GM19463 (cell line): ENCODE results near the gene UBASH3B.
"Not testable (repeated sequence)": the region's sequence is repeated elsewhere in the genome, so short reads cannot be mapped to it uniquely, and the experiment has no call there.

Experiments
- ATAC-seq: cut with Tn5 transposase; IDR thresholded peaks from one replicate; pipeline ENCODE4 v1.9.1; 2021; ENCODE audit warnings: mild to moderate bottlenecking, moderate library complexity; ENCODE audit not compliant: unreplicated experiment

UBASH3B gene

GRCh38 chr11:122836916-122837315 lies 181.4 kb downstream of the UBASH3B start:
- ATAC-seq, result no peak

DNA sequence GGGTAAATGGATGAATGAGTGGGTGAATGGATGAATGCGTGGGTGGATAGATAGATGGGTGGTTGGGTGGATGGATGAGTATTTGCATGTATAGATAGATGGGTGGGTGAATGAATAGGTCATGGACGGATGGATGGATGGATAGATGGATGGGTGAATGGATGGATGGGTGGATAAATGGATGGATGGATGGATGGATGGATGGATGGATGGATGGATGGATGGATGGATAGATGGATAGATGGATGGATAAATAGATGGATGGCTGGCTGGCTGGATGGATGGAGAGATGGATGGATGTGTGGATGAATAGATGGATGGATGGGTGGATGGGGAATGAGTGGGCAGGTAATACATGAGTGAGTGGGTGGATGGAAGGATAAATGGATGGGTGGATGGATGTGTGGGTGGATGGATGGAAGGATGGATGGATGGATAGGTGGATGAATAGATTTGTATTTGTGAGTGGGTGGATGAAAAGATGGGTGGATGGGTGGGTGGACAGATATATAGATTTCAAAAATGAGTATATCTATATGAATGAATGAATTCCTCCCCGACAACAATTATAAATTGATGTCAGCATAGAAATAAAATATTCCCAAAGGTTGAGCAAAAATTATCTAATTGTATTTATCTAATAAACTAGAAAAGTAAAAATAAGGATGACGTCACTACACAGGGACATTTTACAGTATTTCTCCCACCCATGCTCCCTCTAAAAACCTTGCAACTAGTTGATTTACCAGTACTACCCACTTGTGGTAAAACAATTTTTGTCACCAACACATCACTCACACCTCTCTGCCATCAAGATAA lies 182.2 kb downstream of the UBASH3B start:
- ATAC-seq, result no peak

- peak; percentile 69 for ATAC-seq
Measured at GRCh38 chr11:122843281-122844141, 188.0 kb downstream of the UBASH3B start.

DNA sequence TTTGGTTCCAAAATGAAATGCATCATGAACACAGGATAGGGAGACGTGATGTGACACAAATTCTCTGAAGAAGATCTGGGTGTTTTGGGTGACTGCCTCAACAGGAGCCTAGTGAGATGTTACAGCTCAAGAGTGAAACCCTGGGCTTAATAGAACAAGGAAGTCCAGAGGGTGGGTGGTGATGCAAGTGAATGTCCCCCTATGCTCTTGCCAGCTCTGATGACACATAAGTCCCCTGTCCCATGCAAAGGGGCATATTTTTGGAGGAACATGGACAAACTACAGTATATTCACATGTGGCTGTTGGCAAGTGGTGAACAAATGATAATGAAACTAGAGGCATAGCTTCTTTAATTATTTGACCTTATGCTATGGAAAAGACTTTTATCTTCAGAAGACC lies 191.9 kb downstream of the UBASH3B start:
- no peak for ATAC-seq

DNA sequence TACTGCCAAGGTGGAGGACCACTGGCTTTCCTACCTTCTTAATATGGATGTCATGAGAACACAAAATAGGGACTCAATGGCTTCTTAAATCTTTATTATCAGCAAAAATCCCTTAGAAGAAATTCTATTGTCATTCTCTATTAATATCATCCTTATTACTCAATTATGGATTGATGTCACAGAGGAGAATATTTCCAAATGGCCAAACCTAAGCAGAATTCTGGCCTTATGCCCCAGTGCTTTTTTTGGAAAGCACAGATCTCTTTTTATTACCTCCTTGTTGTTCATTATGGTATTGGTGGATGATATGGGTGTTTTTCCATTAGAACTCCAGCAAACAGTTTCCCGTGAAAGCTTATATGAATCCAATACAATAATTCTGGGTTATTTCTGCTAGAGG lies 192.7 kb downstream of the UBASH3B start:
- ATAC-seq, result no peak

GRCh38 chr11:122850076-122850631 lies 194.6 kb downstream of the UBASH3B start:
- ATAC-seq, result no peak

GRCh38 chr11:122851366-122851966 lies 195.9 kb downstream of the UBASH3B start:
- ATAC-seq, result no peak

DNA sequence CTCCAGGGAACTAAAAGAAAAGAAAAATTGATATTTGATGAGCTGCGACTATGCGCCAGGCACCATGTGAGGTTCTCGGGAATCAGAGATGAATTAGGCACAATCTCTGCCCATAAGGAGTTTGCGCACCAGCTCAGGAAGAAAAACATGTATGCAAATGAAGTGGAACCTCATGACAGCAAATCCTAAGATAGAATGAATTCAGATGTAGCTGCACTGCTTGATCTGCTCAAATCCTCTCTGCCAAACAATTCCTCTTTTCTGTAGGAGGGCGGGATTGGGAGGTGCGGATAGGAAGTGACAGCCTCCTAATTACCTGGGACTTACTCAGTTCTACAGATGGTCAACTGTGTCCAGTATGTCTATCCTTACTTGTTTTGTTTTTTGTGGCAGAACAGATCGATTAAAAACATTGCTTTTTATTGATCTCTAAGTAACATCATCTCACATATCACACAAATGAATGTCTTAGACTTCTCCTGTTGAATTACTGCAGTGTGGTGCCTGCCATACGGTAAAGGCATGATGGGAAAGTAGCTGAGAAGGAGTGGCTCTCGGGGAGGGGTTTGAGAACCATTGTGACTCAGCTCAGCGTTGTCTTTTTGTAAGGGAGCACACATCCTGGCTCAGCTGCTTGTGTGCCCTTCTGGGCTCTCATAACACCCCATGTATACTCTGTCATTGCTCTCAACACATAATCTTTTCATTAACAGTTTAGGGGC lies 196.7 kb downstream of the UBASH3B start:
- no peak for ATAC-seq

DNA sequence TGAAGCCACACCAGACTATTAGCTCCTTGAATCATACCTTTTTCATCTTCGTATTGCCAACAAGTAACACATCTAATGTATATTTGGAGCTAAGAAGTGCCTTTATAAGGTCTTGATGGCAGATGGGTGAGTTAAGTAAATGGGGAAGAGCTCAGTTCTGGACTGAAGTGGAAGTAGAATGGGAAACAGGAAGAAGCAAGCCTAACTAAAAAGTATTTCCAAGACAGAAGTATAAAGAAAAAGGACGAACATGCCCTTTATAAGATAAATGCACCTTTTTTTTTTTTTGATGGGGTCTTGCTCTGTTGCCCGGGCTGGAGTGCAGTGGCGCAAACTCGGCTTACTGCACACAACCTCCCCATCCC lies 197.3 kb downstream of the UBASH3B start:
- no peak for ATAC-seq

DNA sequence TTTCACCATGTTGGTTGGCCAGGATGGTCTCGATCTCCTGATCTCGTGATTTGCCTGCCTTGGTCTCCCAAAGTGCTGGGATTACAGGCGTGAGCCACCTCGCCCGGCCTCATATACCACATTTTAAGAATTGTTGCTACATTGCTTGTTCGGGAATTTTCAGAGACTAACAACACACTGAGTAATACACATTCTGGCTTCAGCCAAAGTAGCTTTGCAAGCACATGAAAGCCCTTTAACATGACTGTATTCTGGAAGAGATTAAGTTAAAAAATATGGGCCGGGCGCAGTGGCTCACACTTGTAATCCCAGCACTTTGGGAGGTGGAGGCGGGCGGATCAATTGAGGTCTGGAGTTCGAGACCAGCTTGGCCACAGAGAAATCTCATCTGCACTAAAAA lies 197.7 kb downstream of the UBASH3B start:
- no peak for ATAC-seq

GRCh38 chr11:122853971-122854446 lies 198.5 kb downstream of the UBASH3B start:
- no peak for ATAC-seq

DNA sequence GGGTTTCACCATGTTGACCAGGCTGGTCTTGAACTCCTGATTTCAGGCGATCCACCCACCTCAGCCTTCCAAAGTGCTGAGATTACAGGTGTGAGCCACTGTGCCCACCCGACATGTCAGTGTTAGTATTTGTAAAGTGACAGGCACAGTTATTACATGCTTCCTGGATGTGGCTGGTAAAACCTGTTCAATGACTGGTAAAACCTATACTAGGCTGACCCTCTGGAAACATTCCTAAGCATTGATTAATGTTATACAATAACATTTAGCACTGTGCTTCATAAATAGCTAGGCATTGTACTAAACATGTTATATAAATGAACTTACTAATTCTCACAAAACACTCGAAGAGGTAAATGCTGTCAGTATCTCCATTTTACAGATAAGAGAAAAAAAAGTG lies 206.1 kb downstream of the UBASH3B start:
- no peak for ATAC-seq

DNA sequence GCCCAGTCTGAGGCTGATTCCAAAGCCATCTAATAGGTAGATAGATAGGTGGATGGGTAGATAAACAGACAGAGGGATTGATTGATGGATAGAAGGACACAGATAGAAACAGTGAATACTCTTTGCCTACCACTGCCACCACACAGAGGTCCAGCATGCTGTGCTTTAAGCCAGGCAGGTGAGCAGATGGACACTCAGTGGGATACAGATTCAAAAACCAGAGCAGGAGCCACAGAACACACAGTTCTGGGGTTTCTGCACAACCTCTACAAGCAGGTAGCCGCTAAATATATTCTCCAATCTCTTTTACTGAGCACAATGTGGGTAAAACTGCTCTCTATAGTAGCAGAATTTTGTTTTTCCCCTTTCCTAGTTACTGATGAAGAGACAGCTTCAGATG lies 206.6 kb downstream of the UBASH3B start:
- ATAC-seq, result no peak

GRCh38 chr11:122863154-122863553 lies 207.6 kb downstream of the UBASH3B start:
- not testable (repeated sequence) for ATAC-seq

DNA sequence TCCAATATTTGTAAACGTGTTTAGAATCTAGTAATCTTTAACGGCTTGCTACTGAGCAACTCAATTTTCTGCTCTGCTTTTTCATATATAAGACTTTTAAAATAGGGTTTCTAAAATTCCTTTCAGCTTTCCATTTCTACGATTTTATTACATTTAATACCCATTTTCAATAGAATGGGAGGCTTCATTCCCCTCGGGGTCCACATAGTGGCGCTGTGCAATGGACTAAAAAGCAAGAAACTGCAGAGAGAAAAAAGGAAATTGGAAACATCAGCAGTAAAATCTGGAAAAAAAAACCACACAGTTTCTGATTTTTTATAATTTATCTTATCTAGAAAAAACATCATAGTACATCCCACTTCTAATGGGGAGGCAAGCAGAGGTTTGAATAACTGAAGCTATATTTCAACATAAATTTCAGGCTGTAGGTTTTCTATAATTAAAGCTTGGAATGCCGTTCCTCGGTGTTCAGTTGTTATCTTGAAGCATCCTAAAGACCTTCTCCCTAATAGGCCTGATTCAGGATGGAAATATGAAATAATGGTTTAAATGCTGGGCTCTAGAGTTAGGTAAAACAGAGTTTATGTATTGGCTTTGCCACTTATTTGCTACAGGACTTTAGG lies 208.3 kb downstream of the UBASH3B start:
- no peak for ATAC-seq
